Uterus (tissue), 4 donors: Measurements from ENCODE around the gene CA12. TPM values are rescaled to one million over a fixed set of nuclear protein-coding genes. Genes with fewer than 3 reads are reported as not detected.
"Not testable (repeated sequence)": the region's sequence is repeated elsewhere in the genome, so short reads cannot be mapped to it uniquely, and the experiment has no call there.

Experiments used
- DNase-seq, 2 donors: peaks; one replicate each; pipeline ENCODE4 v3.0.0-alpha.2; 2019 to 2020
- H3K27ac ChIP-seq, 2 donors: fragments of 200-600 bp; sonication (generic); 1 replicate in 1 of 2; 2 replicates in 1 of 2; pipeline ENCODE4 v1.5.1; 2016 to 2018
- H3K27me3 ChIP-seq, 2 donors: fragments of 200-600 bp; sonication (generic); one replicate each; pipeline ENCODE4 v1.5.1; 2018 to 2019; ENCODE audit warnings: control low read depth in 1 of 2
- H3K36me3 ChIP-seq, 2 donors: fragments of 200-600 bp; sonication (generic); one replicate each; pipeline ENCODE4 v1.5.1; 2019; ENCODE audit warnings: control low read depth in 1 of 2
- H3K4me1 ChIP-seq, 2 donors: fragments of 200-600 bp; sonication (generic); one replicate each; pipeline ENCODE4 v1.5.1; 2018 to 2019; ENCODE audit warnings: control low read depth in 1 of 2
- H3K4me3 ChIP-seq, 2 donors: fragments of 200-600 bp; sonication (generic); 1 replicate in 1 of 2; 2 replicates in 1 of 2; pipeline ENCODE4 v1.5.1; 2018 to 2019; ENCODE audit warnings: mild to moderate bottlenecking in 1 of 2
- H3K9me3 ChIP-seq, 2 donors: fragments of 200-600 bp; sonication (generic); one replicate each; pipeline ENCODE4 v1.5.1; 2019; ENCODE audit warnings: control low read depth in 1 of 2
- CTCF ChIP-seq, 4 experiments: fragments of 200-600 bp in 2 of 4; fragments of 450-650 bp in 2 of 4; sonication (generic) in 2 of 4; IDR thresholded peaks; one replicate each; pipeline ENCODE4 v1.5.1; 2016 to 2019; ENCODE audit warnings: antibody characterized with exemption in 4 of 4, mild to moderate bottlenecking in 2 of 4, moderate library complexity in 1 of 4
- POLR2A ChIP-seq, 2 donors: fragments of 450-650 bp; IDR thresholded peaks; one replicate each; pipeline ENCODE4 v1.6.1; 2016; ENCODE audit warnings: antibody characterized with exemption in 2 of 2, mild to moderate bottlenecking in 1 of 2, moderate library complexity in 1 of 2
- intact Hi-C: fragments of 100-400 bp; cut with DNase I; formaldehyde crosslinking; loops from one replicate; pipeline ENCODE4 v1.15.1; 2023; ENCODE audit warnings: low total_unique reads
- total RNA-seq, 4 donors: library from RNA; depleted of rRNA in 3 of 4; stranded (reverse); fragments of >200 nt in 3 of 4; gene quantifications; one replicate each; pipeline versions ENCODE4 v1.1.0 to v1.2.4, GENCODE V29; 2014 to 2023
- donor health status: DM: yes; HTN: yes; CAD: no.

The CA12 gene
- total RNA-seq, 4 donors from 2014 or later = 0.29 to 11.8 (median 8.0) TPM

- Histone ChIP-seq H3K36me3 (no peaks in the 10 kb centered on the region), H3K9me3 (no peaks in the 10 kb centered on the region), H3K4me1 (no peaks in the 10 kb centered on the region), H3K27ac (no peak overlapping the region), H3K27me3 (no peaks in the 10 kb centered on the region), H3K4me3 (no peak overlapping the region)
- TF ChIP-seq CTCF (IDR thresholded peaks at IDR 0.05) (no peak), POLR2A (IDR thresholded peaks at IDR 0.05) (no peak)
- intact Hi-C loops = no loop called here
- DNase-seq = no peak
Observed at GRCh38 chr15:63422891-63423590, 41.4 kb upstream of the CA12 start.

GRCh38 chr15:63421433-63421832, 39.8 kb upstream of the CA12 start:
- Histone ChIP-seq H3K4me3 (no peak overlapping the region), H3K27ac (no peak overlapping the region), H3K27me3 (no peaks in the 10 kb centered on the region), H3K4me1 (no peaks in the 10 kb centered on the region), H3K9me3 (no peaks in the 10 kb centered on the region), H3K36me3 (no peaks in the 10 kb centered on the region)
- intact Hi-C loops = no loop called here
- TF ChIP-seq CTCF (IDR thresholded peaks at IDR 0.05) (no peak), POLR2A (IDR thresholded peaks at IDR 0.05) (no peak)
- DNase-seq = no peak

- Histone ChIP-seq H3K36me3 (no peaks in the 10 kb centered on the region), H3K27ac (no peak overlapping the region), H3K9me3 (no peaks in the 10 kb centered on the region), H3K4me1 (no peaks in the 10 kb centered on the region), H3K4me3 (no peak overlapping the region), H3K27me3 (no peaks in the 10 kb centered on the region)
- no peak for TF ChIP-seq POLR2A (IDR thresholded peaks at IDR 0.05)
- no peak for TF ChIP-seq CTCF (IDR thresholded peaks at IDR 0.05)
- DNase-seq = no peak
- intact Hi-C loops = no loop called here
Observed at GRCh38 chr15:63420333-63420747, 38.7 kb upstream of the CA12 start.

GRCh38 chr15:63418811-63419210, 37.2 kb upstream of the CA12 start:
- Histone ChIP-seq H3K27me3 (no peaks in the 10 kb centered on the region), H3K9me3 (no peaks in the 10 kb centered on the region), H3K4me3 (no peak overlapping the region), H3K27ac (no peak overlapping the region), H3K4me1 (no peaks in the 10 kb centered on the region), H3K36me3 (no peaks in the 10 kb centered on the region)
- no peak for TF ChIP-seq CTCF (IDR thresholded peaks at IDR 0.05)
- no peak for TF ChIP-seq POLR2A (IDR thresholded peaks at IDR 0.05)
- DNase-seq = no peak
- intact Hi-C loops = no loop called here

- Histone ChIP-seq H3K4me1 (no peaks in the 10 kb centered on the region), H3K27ac (no peak overlapping the region), H3K36me3 (no peaks in the 10 kb centered on the region), H3K4me3 (no peak overlapping the region), H3K27me3 (no peaks in the 10 kb centered on the region), H3K9me3 (no peaks in the 10 kb centered on the region)
- no peak for DNase-seq
- intact Hi-C loops = no loop called here
- no peak for TF ChIP-seq POLR2A (IDR thresholded peaks at IDR 0.05)
- no peak for TF ChIP-seq CTCF (IDR thresholded peaks at IDR 0.05)
Observed at GRCh38 chr15:63417721-63418120, 36.1 kb upstream of the CA12 start.

GRCh38 chr15:63417274-63417673, 35.6 kb upstream of the CA12 start:
- intact Hi-C loops, H3K4me1 ChIP-seq, H3K9me3 ChIP-seq, H3K4me3 ChIP-seq, H3K27me3 ChIP-seq, H3K27ac ChIP-seq, H3K36me3 ChIP-seq, DNase-seq: not testable (repeated sequence)
